WI38 (cell line): ENCODE data around the gene ENTPD6.
"Not testable (repeated sequence)": the region's sequence is repeated elsewhere in the genome, so short reads cannot be mapped to it uniquely, and the experiment has no call there.

ENCODE experiments used
- H3K4me3 ChIP-seq: 2 replicates; pipeline ENCODE4 v1.5.1; 2011; ENCODE audit warnings: low read depth, mild to moderate bottlenecking, control low read depth, low read length
- CTCF ChIP-seq: IDR thresholded peaks from 2 replicates; pipeline ENCODE4 v1.5.1; 2012; ENCODE audit warnings: low read depth, mild to moderate bottlenecking, control low read depth, low read length

ENTPD6 gene

GRCh38 chr20:25236450-25237304 is 41.2 kb downstream of the ENTPD6 start:
- no peak overlapping the region for H3K4me3 ChIP-seq
- no peak for TF ChIP-seq CTCF

GRCh38 chr20:25237610-25238318 is 42.3 kb downstream of the ENTPD6 start:
- no peak for TF ChIP-seq CTCF
- H3K4me3 ChIP-seq, result no peak overlapping the region

- H3K4me3 ChIP-seq, result no peak overlapping the region
- TF ChIP-seq CTCF, result no peak
These were observed 43.0 kb downstream of the ENTPD6 start for GRCh38 chr20:25238319-25239037.

- H3K4me3 ChIP-seq, result no peak overlapping the region
- no peak for TF ChIP-seq CTCF
These were observed 44.2 kb downstream of the ENTPD6 start for GRCh38 chr20:25239387-25240370.

- H3K4me3 ChIP-seq, result not testable (repeated sequence)
These were observed 45.5 kb downstream of the ENTPD6 start for GRCh38 chr20:25240851-25241658.

GRCh38 chr20:25241659-25241955 is 46.1 kb downstream of the ENTPD6 start:
- H3K4me3 ChIP-seq, result not testable (repeated sequence)

- TF ChIP-seq CTCF, result no peak
- H3K4me3 ChIP-seq, result no peak overlapping the region
These were observed 46.7 kb downstream of the ENTPD6 start for GRCh38 chr20:25242231-25242630.
